Heart left ventricle (tissue), 16 donors: ENCODE results near the gene SMAGP. TPM values are rescaled to one million over a fixed set of nuclear protein-coding genes. Genes with fewer than 3 reads are reported as not detected.
"Not testable (repeated sequence)": the region's sequence is repeated elsewhere in the genome, so short reads cannot be mapped to it uniquely, and the experiment has no call there.

ENCODE experiments used
- ATAC-seq, 4 donors: fragments of 200-7000 bp; cut with Tn5 transposase; one replicate each; pipeline ENCODE4 v1.9.1; 2020 to 2022; ENCODE audit warnings: moderate library complexity in 4 of 4, mild to moderate bottlenecking in 3 of 4, moderate number of reproducible peaks in 1 of 4
- DNase-seq, 5 donors: peaks; one replicate each; pipeline ENCODE4 v3.0.0-alpha.2; 2020
- H3K27ac ChIP-seq, 12 donors: fragments of 200-600 bp; sonication (generic) in 4 of 12; one replicate each; pipeline versions ENCODE4 v1.5.0 to v1.8.0; 2016 to 2022; ENCODE audit warnings: mild to moderate bottlenecking in 2 of 12
- H3K27me3 ChIP-seq, 9 donors: fragments of 200-600 bp; sonication (generic) in 2 of 9; one replicate each; pipeline versions ENCODE4 v1.5.1 to v1.8.0; 2016 to 2022; ENCODE audit warnings: mild to moderate bottlenecking in 3 of 9
- H3K36me3 ChIP-seq, 9 donors: fragments of 200-600 bp; sonication (generic) in 2 of 9; one replicate each; pipeline versions ENCODE4 v1.5.0 to v1.8.0; 2018 to 2022; ENCODE audit warnings: mild to moderate bottlenecking in 2 of 9
- H3K4me1 ChIP-seq, 12 donors: fragments of 200-600 bp; sonication (generic) in 4 of 12; one replicate each; pipeline versions ENCODE4 v1.5.0 to v1.8.0; 2016 to 2022; ENCODE audit warnings: mild to moderate bottlenecking in 3 of 12
- H3K4me3 ChIP-seq, 12 donors: fragments of 200-600 bp; sonication (generic) in 4 of 12; one replicate each; pipeline versions ENCODE4 v1.5.0 to v1.8.0; 2017 to 2022; ENCODE audit warnings: mild to moderate bottlenecking in 9 of 12, moderate library complexity in 4 of 12
- H3K9me3 ChIP-seq, 12 donors: fragments of 200-600 bp; sonication (generic) in 4 of 12; one replicate each; pipeline versions ENCODE4 v1.5.0 to v1.8.0; 2016 to 2022; ENCODE audit warnings: mild to moderate bottlenecking in 1 of 12
- POLR2A ChIP-seq, 2 donors: fragments of 450-650 bp; IDR thresholded peaks; one replicate each; pipeline ENCODE4 v1.6.1; 2017; ENCODE audit warnings: antibody characterized with exemption in 2 of 2, mild to moderate bottlenecking in 2 of 2, moderate library complexity in 2 of 2
- WGBS, 4 donors: extraction: QIAGEN DNeasy Blood & Tissue Kit in 2 of 4; methylation state at CpG; one replicate each; pipeline versions ENCODE4 v1.1.5 to v1.1.7; 2013 to 2018; 5-methylcytosine and 5-hydroxymethylcytosine counted together
- intact Hi-C, 10 donors: fragments of 100-400 bp; cut with DNase I; formaldehyde crosslinking; loops; one replicate each; pipeline versions ENCODE4 v1.11.1 to v1.14.2; 2022
- polyA plus RNA-seq, 2 donors: library from polyadenylated mRNA; stranded (reverse); fragments of 200-250 nt; gene quantifications; one replicate each; pipeline ENCODE4 v1.2.3, GENCODE V29; 2013
- total RNA-seq, 9 donors: library from RNA; depleted of rRNA in 2 of 9; stranded (reverse); fragments of >200 nt in 2 of 9; fragmentation: NEBNext Ultra II Directional in 3 of 9; extraction: Animal tissue kit (Norgen Biotek cat#: 25700) in 3 of 9; gene quantifications; one replicate each; pipeline versions ENCODE4 v1.1.0 to v1.2.4, GENCODE V29; 2016 to 2023
- TF ChIP-seq, protein P1 (sequence below), 12 donors: fragments of 200-600 bp; sonication (generic) in 4 of 12; IDR thresholded peaks; one replicate each; pipeline versions ENCODE4 v1.5.0 to v1.8.0; 2018 to 2022; ENCODE audit warnings: antibody characterized with exemption in 12 of 12, mild to moderate bottlenecking in 5 of 12
- donor health status: ischemic (EF 13 %, LVEDD 7.1; RV severe dilation, severe dysfunction).
- donor health status: healthy with polysubstance abuse.
- donor health status: DM: no; HTN: yes; CAD: no.
- donor health status: DM: no; HTN: no; CAD: no.
- donor health status: ischemic (EF 25% LVEDD 6.9; RV normal size, moderate dysfunction).
- donor health status: ischemic (EF 25% LVEDD 5.7; RV mildly dilated, moderate dysfunction).
- donor health status: healthy.
- donor health status: DM: yes; HTN: yes; CAD: no.
- donor health status: ischemic (EF 35%, LVEDD 5.7; RV mildly dilated, moderate dysfunction).
- donor health status: nonischemic (EF 11% LVEDD 7.7; RV severe dilation, severe dysfunction).
- donor health status: DM: yes; HTN: yes; CAD: no.
- donor health status: PGD.
- donor health status: ischemic (EF 29% LVEDD 5.4; RV normal size, mild dysfunction).
- donor health status: nonischemic (EF 23%, LVEDD 6.1; RV moderate dilation, normal function).

The SMAGP gene
- total and polyA plus RNA-seq, 11 donors: 2.0 to 8.4 (median 3.7) TPM

GRCh38 chr12:51229116-51229809, 41.0 kb downstream of the SMAGP start:
- WGBS, 4 donors: 88 to 97% (median 96%) methylated on average over 7 of the region's 7 CpGs
- Histone ChIP-seq H3K27ac (no peak overlapping the region), H3K36me3 (no peaks in the 10 kb centered on the region), H3K27me3 (no peaks in the 10 kb centered on the region), H3K4me3 (no peak overlapping the region), H3K9me3 (no peaks in the 10 kb centered on the region), H3K4me1 (no peaks in the 10 kb centered on the region)
- DNase-seq (no peak), ATAC-seq (no peak)
- intact Hi-C loops: no loop called here
- TF ChIP-seq, protein P1, sequence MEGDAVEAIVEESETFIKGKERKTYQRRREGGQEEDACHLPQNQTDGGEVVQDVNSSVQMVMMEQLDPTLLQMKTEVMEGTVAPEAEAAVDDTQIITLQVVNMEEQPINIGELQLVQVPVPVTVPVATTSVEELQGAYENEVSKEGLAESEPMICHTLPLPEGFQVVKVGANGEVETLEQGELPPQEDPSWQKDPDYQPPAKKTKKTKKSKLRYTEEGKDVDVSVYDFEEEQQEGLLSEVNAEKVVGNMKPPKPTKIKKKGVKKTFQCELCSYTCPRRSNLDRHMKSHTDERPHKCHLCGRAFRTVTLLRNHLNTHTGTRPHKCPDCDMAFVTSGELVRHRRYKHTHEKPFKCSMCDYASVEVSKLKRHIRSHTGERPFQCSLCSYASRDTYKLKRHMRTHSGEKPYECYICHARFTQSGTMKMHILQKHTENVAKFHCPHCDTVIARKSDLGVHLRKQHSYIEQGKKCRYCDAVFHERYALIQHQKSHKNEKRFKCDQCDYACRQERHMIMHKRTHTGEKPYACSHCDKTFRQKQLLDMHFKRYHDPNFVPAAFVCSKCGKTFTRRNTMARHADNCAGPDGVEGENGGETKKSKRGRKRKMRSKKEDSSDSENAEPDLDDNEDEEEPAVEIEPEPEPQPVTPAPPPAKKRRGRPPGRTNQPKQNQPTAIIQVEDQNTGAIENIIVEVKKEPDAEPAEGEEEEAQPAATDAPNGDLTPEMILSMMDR (IDR thresholded peaks at IDR 0.05): no peak
- TF ChIP-seq POLR2A (IDR thresholded peaks at IDR 0.05): no peak

GRCh38 chr12:51227962-51228361, 42.3 kb downstream of the SMAGP start:
- ATAC-seq: no peak
- H3K9me3 ChIP-seq: no peaks in the 10 kb centered on the region

DNA sequence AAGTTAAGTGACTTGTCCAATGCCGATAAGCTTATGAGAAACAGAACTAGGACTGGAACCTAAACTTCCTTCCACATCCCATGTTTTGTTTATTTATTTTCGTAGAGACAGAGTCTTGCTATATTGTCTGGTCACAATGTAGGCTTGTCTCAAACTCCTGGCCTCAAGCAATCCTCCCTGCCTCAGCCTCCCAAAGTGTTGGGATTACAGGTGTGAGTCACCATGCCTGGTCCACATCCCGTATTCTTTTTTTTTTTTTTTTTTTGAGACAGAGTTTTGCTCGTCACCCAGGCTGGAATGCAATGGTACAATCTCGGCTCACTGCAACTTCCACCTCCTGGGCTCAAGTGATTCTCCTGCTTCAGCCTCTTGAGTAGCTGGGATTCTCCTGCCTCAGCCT, 43.1 kb downstream of the SMAGP start:
- H3K27ac ChIP-seq, H3K4me3 ChIP-seq, H3K4me1 ChIP-seq, intact Hi-C loops, H3K9me3 ChIP-seq, DNase-seq, ATAC-seq, H3K27me3 ChIP-seq, H3K36me3 ChIP-seq: not testable (repeated sequence)
- WGBS, 4 donors: 86 to 94% (median 91%) methylated on average over 5 of the region's 5 CpGs

More at GRCh38 chr12:51227962-51228361, 42.3 kb downstream of the SMAGP start:
- intact Hi-C loops: no loop called here
- DNase-seq: no peak
- H3K4me3 ChIP-seq: no peak overlapping the region
- H3K4me1 ChIP-seq: no peaks in the 10 kb centered on the region
- H3K27me3 ChIP-seq: no peaks in the 10 kb centered on the region
- TF ChIP-seq, protein P1 (IDR thresholded peaks at IDR 0.05): no peak
- no peak for TF ChIP-seq POLR2A (IDR thresholded peaks at IDR 0.05)
- H3K27ac ChIP-seq: no peak overlapping the region
- H3K36me3 ChIP-seq: no peaks in the 10 kb centered on the region
- WGBS, 4 donors: 96 to 100% (median 99%) methylated on average over 1 of the region's 1 CpG

DNA sequence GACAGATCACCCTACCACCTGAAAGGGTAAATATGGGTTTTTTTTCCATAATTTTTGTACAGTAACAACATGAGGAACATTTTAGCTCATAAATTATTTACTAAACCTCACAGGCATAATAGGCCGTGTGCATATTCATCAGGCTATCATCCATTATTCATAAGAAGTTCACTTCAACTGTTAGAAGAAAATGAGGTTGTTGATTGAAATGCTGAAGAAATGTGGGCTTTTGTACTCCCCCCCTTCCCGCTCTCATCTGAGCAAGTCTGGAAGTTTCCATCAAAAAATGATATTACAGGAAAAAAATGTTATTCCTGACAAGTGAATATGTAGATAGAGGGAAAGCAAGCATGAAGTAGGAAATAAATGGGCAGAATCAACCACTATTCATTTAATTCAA, 44.4 kb downstream of the SMAGP start:
- DNase-seq: no peak
- Histone ChIP-seq H3K9me3 (no peaks in the 10 kb centered on the region), H3K36me3 (no peaks in the 10 kb centered on the region), H3K27me3 (no peaks in the 10 kb centered on the region), H3K4me1 (no peaks in the 10 kb centered on the region), H3K4me3 (no peak overlapping the region), H3K27ac (no peak overlapping the region)
- intact Hi-C loops: no loop called here
- TF ChIP-seq, protein P1 (IDR thresholded peaks at IDR 0.05): no peak
- TF ChIP-seq POLR2A (IDR thresholded peaks at IDR 0.05): no peak
- 89 to 97% (median 92%) methylated on average over 2 of the region's 2 CpGs for WGBS, 4 donors
- no peak for ATAC-seq

DNA sequence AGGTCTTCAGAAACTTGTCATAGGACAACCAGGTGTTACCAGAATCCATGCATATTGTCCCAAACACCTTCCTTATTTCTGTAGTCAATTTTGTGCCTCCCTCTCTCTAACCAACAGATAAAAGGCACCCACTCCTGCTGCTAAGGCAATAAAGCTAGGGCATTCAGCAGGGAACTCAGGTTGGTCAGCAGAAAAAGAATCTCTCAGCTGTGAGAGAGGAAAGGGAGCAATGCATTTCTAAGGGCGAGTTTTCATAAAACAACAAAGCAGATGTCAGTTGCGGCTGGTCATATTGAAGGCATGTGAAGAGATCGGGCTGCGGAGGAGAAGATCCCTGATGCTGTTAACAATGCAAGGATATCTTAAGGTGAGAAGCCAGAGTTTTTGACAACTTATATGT, 45.0 kb downstream of the SMAGP start:
- H3K27ac ChIP-seq: no peak overlapping the region
- H3K4me3 ChIP-seq: no peak overlapping the region
- H3K27me3 ChIP-seq: no peaks in the 10 kb centered on the region
- intact Hi-C loops: no loop called here
- no peak for TF ChIP-seq POLR2A (IDR thresholded peaks at IDR 0.05)
- TF ChIP-seq, protein P1 (IDR thresholded peaks at IDR 0.05): no peak
- no peaks in the 10 kb centered on the region for H3K4me1 ChIP-seq
- H3K36me3 ChIP-seq: no peaks in the 10 kb centered on the region
- ATAC-seq (no peak), DNase-seq (no peak)
- H3K9me3 ChIP-seq: no peaks in the 10 kb centered on the region
- 92 to 96% (median 94%) methylated on average over 4 of the region's 4 CpGs for WGBS, 4 donors
